Measurements from ENCODE around the gene GPR87. TPM values are rescaled to one million over a fixed set of nuclear protein-coding genes. Genes with fewer than 3 reads are reported as not detected.

GPR87 gene
- total RNA-seq, 1 experiment from 2014 or later: 0.21 TPM

DNA sequence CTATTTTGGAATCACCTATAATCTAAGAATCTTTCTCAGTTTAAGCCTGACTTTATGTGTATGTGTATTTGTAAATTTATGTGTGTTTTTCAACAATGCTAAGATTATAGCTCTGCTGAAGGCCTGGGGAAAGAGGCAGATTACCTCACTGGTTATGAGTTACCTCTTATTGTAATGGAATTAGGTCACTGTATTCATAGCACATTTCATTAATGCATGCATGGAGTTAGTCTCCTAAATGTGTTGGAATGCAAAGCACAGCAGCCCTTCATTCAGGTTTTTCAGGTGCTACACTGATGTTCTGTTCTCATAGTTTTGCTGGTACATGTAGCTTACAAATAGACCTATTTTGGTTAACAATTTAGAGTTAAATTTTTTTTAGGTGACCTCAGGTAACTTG is 9.5 kb downstream of the GPR87 start:
- no peak for DNase-seq
- no peaks in the 10 kb centered on the region for H3K36me3 ChIP-seq (replicated peaks; ENCODE audit: control insufficient read depth, insufficient read depth, low read length)
- no peaks in the 10 kb centered on the region for H3K27me3 ChIP-seq (ENCODE audit: control insufficient read depth, insufficient read depth, low read length)
- H3K4me3 ChIP-seq (ENCODE audit: insufficient read depth, low read depth, low read length): no peak overlapping the region

DNA sequence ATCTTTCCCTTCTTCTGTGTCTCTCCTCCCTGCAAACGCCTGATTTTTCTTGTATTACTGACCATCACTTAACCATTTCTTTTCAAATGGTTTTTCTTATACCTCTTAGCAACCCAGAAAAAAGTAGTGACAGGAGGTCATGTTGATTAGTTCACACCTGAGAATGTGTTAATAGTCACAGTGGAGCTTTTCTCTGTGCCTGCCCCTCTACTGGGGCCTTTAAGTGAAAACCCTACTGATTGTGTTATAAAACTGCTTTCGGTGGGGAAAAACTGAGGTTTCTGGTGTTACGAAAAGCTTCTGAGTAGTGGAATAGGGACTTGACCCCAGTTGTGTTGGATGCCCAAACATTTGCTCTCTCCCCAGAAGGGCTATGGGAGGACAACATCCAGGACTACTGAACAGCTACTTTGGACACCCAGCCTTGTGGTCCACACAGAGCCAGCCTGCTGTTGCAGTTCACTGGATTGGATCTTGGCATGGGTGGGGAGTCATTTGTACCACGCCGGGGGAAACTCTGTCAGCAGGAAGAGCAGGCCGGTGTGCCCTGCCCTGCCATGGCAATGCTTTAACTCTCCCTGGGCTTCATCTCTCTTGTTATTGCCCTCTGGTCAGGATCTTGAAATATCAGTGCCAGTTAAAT is 10.3 kb downstream of the GPR87 start:
- no peak overlapping the region for H3K4me3 ChIP-seq (ENCODE audit: insufficient read depth, low read depth, low read length)
- H3K27me3 ChIP-seq (ENCODE audit: control insufficient read depth, insufficient read depth, low read length): no peaks in the 10 kb centered on the region
- no peak for DNase-seq
- no peaks in the 10 kb centered on the region for H3K36me3 ChIP-seq (replicated peaks; ENCODE audit: control insufficient read depth, insufficient read depth, low read length)

DNA sequence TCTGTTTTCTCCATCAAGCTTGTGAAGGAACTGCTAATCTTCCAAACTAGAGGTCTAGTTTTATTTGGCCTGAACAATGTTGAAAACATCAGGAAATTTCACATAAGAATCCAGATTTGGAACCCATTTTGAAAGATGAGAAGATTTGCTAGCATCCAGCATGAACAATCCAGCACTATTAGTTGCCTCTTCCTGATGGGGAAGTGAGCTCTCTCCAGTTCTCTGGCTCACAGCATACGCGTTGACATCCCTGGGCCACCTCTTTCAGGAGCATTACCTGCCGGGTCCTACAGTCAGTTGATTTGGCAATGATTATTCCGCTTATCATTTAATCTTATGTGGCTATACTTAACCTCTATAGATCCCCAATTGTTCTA is 10.9 kb downstream of the GPR87 start:
- no peaks in the 10 kb centered on the region for H3K27me3 ChIP-seq (ENCODE audit: control insufficient read depth, insufficient read depth, low read length)
- H3K36me3 ChIP-seq (replicated peaks; ENCODE audit: control insufficient read depth, insufficient read depth, low read length): no peaks in the 10 kb centered on the region
- DNase-seq: no peak
- no peak overlapping the region for H3K4me3 ChIP-seq (ENCODE audit: insufficient read depth, low read depth, low read length)

DNA sequence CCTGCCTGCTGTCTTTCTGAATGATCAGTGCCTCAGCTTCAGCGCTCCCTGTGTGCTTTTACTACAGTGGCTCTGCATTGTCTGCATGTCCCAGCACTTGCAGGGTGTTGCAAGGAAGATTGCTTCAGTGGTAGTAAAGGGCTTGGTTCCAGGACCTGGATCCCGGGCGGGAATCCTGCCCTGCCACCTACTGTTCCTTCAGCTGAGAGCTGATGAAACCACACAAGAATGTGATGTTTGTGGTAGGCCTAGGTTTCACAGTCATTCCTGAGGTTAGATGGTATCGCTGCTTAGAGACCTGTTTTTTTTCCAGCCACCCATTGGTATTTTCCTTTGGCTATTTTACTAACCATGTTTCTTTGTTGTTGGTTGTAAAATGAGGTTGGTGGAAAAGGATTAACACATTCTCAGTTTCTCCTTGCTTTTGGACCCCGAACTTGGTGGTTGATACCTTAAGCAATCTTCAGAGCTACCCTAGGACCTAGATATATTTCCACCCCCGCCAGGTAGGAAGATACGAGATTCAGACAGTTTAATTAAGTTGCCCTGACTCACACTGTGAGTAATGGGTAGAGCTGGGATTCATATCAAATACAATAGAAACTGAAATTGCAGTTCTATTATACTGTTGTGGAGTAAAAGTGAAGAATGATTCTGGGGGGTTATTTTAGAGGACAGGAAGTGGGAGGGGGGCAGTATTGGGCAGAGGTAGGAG is 11.4 kb downstream of the GPR87 start:
- Histone ChIP-seq H3K27me3 (ENCODE audit: control insufficient read depth, insufficient read depth, low read length) (no peaks in the 10 kb centered on the region), H3K4me3 (ENCODE audit: insufficient read depth, low read depth, low read length) (no peak overlapping the region)

DNA sequence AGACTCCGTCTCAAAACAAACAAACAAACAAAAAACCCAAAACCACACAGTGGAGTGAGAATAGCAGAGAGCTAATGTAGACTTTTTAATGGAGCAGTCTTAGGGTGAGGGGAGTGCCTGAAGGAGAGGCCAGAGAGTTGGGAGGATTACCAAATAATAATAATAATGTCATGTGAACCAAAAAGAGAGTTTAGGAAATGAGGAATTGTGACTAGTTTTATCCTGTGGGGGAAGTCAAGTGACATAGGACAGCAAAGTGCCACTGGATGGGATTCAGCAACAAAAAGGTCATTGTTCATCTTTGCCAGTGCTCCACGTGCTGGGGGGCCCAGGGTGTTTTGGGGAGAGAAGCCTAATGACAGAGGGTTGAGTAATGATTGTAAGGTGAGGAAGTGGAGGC is 12.9 kb downstream of the GPR87 start:
- DNase-seq: no peak
- Histone ChIP-seq H3K4me3 (ENCODE audit: insufficient read depth, low read depth, low read length) (no peak overlapping the region), H3K36me3 (replicated peaks; ENCODE audit: control insufficient read depth, insufficient read depth, low read length) (no peaks in the 10 kb centered on the region), H3K27me3 (ENCODE audit: control insufficient read depth, insufficient read depth, low read length) (no peaks in the 10 kb centered on the region)

More for the DNA sequence above, 11.4 kb downstream of the GPR87 start:
- no peaks in the 10 kb centered on the region for H3K36me3 ChIP-seq (replicated peaks; ENCODE audit: control insufficient read depth, insufficient read depth, low read length)
- DNase-seq: peak; percentile 27

DNA sequence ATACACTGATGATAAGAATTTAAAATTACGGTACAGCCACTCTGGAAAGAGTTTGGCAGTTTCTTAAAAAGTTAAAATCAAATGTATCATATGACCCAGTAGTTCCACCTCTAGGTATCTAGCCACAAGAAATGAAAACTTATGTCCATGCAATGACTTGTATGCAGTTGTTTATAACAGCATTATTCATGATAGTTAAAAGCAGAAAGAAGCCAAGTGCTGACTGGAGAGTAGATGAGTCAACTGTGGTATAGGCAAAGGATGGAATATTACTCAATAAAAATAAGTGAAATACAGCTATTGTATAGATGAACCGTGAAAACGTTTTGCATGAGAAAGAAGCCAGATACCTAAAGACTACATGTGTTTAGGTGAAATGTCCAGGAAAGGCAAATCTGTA is 14.8 kb downstream of the GPR87 start:
- H3K27me3 ChIP-seq (ENCODE audit: control insufficient read depth, insufficient read depth, low read length): no peaks in the 10 kb centered on the region
- H3K4me3 ChIP-seq (ENCODE audit: insufficient read depth, low read depth, low read length): no peak overlapping the region
- no peak for DNase-seq
- no peaks in the 10 kb centered on the region for H3K36me3 ChIP-seq (replicated peaks; ENCODE audit: control insufficient read depth, insufficient read depth, low read length)

DNA sequence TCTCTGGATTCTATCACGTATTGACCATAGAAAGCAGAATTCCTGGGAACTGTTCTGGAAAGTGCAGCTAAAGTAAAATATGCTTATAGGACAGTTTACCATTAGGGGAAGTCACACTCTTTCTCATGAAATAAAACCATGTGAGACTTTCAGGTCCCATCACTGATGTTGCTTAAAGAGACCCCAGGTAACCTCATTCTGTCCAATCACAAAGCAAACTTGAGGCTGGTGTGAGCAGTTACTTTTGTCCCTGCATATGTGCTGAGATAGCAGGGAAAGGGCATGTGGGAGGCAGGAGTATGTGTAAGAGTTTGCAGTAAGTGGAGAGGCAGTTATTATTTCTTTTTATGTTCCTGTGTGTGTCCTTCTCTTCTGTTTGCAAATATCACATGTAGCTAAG is 16.1 kb downstream of the GPR87 start:
- DNase-seq: no peak
- H3K27me3 ChIP-seq (ENCODE audit: control insufficient read depth, insufficient read depth, low read length): no peaks in the 10 kb centered on the region
- H3K36me3 ChIP-seq (replicated peaks; ENCODE audit: control insufficient read depth, insufficient read depth, low read length): no peaks in the 10 kb centered on the region
- H3K4me3 ChIP-seq (ENCODE audit: insufficient read depth, low read depth, low read length): no peak overlapping the region

DNA sequence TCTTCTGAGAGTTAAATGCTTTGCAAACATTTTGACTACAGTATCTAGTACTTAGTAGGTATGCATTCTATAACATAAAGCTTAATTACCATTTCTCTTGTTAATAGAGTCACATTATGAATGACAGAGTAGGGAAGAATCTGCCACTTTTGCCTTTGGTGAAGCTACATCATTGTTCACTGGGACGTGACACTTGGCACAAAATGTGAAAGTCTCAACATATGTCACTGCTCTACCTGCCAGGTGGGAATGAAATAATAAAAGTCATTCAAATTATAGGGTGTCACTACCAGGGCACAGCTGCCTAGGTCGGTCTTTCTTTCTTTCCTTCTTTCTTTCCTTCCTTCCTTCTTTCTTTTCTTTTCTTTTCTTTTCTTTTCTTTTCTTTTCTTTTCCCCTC is 17.6 kb downstream of the GPR87 start:
- Histone ChIP-seq H3K36me3 (replicated peaks; ENCODE audit: control insufficient read depth, insufficient read depth, low read length) (no peaks in the 10 kb centered on the region), H3K27me3 (ENCODE audit: control insufficient read depth, insufficient read depth, low read length) (no peaks in the 10 kb centered on the region), H3K4me3 (ENCODE audit: insufficient read depth, low read depth, low read length) (no peak overlapping the region)
- no peak for DNase-seq

DNA sequence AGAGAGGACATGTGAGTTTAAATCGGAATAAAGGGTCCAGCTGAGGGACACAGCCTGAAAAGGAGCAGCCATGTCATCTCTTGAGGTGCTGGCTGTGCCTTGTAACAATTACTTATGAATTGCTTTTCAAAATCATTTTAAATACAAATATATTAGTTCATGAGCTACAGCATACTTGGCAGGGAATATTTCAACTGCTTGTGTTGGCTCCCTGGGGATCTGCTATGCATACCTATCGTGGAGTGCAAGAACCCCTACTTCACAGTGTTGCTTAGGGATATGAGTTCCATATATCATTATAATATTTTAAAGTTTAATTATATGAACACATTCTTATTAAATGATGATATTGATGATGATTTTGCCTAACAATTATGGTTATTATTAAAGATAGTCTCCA is 19.2 kb downstream of the GPR87 start:
- no peak for DNase-seq
- H3K36me3 ChIP-seq (replicated peaks; ENCODE audit: control insufficient read depth, insufficient read depth, low read length): no peaks in the 10 kb centered on the region

DNA sequence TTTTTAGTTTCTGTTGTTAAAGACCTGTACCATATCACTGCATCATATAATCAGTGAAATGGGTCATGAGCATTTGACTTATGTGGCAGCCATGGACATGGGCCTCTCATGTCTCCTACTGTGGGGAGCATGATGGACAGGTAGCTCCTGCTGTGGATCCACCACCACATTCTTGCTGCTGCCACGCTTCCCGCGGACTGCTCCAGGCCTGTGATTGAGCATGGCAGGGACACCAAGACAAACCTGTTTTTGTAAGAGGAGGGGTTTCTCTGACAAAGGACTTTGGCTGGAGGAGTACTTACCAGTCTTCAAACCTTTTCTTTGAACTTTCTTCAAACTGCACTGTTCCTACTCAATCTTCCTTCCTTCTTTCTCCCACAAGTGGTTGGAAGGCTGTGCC is 20.4 kb downstream of the GPR87 start:
- H3K27me3 ChIP-seq (ENCODE audit: control insufficient read depth, insufficient read depth, low read length): no peaks in the 10 kb centered on the region
- no peak for DNase-seq
- no peak overlapping the region for H3K4me3 ChIP-seq (ENCODE audit: insufficient read depth, low read depth, low read length)
- H3K36me3 ChIP-seq (replicated peaks; ENCODE audit: control insufficient read depth, insufficient read depth, low read length): no peaks in the 10 kb centered on the region

More for the DNA sequence above, 19.2 kb downstream of the GPR87 start:
- Histone ChIP-seq H3K27me3 (ENCODE audit: control insufficient read depth, insufficient read depth, low read length) (no peaks in the 10 kb centered on the region), H3K4me3 (ENCODE audit: insufficient read depth, low read depth, low read length) (no peak overlapping the region)

DNA sequence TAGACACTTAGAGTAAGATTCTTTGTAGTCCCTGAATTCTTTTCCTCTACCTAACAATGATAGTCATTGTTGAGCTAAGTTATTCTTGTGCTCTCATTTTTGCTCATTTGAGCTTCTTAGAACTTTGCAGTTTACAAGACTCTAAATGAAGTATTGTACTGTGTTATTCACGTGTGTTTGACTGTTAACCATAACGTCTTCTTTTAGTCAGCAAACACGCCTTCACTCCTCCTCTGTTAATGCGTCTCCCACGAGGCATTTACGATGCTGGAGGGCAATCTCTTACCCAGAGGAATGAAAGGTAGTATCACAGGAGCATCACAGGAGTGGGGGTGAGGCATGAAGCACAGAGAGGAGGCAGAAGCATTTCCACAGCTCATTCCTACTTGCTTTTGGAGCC is 23.5 kb downstream of the GPR87 start:
- Histone ChIP-seq H3K36me3 (replicated peaks; ENCODE audit: control insufficient read depth, insufficient read depth, low read length) (no peaks in the 10 kb centered on the region), H3K27me3 (ENCODE audit: control insufficient read depth, insufficient read depth, low read length) (no peaks in the 10 kb centered on the region), H3K4me3 (ENCODE audit: insufficient read depth, low read depth, low read length) (no peak overlapping the region)
- DNase-seq: no peak

DNA sequence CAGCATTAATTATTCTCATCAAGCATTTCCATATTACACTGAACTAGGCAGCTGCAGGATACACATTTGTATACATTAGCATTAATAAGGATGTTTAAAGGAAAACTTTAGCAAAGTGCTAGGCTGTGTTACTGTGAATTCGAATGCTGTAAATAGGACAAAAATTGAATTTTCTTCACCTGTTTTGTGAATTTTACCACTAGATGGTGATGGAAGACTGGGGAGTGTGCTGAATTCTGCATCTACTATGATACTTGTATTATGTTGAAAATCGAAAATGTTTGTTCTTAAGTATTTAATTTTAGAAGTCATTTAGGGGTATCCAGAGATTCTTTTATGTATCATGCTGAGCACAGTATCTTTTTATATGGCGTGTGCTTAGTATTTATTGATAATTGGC is 25.9 kb downstream of the GPR87 start:
- no peaks in the 10 kb centered on the region for H3K27me3 ChIP-seq (ENCODE audit: control insufficient read depth, insufficient read depth, low read length)
- H3K4me3 ChIP-seq (ENCODE audit: insufficient read depth, low read depth, low read length): no peak overlapping the region
- DNase-seq: peak; percentile 4
- no peaks in the 10 kb centered on the region for H3K36me3 ChIP-seq (replicated peaks; ENCODE audit: control insufficient read depth, insufficient read depth, low read length)

DNA sequence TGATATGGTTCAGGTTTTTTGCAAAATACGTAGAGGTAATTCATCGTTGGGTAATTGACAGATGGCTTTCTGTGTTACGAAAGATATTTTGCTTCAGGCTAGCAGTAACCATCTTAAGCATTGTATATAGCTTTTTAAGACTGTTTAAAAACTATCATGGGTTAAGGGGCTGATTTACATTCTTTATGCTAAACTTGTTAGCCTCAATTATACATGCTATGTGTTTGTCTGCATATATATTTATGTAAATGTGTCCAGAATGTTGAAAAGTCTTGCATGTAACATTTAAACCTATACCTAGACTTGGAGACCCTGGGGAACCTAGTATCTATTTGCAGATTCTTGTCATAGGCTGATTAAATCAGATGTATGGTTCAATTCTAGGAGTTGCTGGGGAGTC is 27.2 kb downstream of the GPR87 start:
- no peaks in the 10 kb centered on the region for H3K27me3 ChIP-seq (ENCODE audit: control insufficient read depth, insufficient read depth, low read length)
- no peak overlapping the region for H3K4me3 ChIP-seq (ENCODE audit: insufficient read depth, low read depth, low read length)
- no peaks in the 10 kb centered on the region for H3K36me3 ChIP-seq (replicated peaks; ENCODE audit: control insufficient read depth, insufficient read depth, low read length)
- DNase-seq: no peak

DNA sequence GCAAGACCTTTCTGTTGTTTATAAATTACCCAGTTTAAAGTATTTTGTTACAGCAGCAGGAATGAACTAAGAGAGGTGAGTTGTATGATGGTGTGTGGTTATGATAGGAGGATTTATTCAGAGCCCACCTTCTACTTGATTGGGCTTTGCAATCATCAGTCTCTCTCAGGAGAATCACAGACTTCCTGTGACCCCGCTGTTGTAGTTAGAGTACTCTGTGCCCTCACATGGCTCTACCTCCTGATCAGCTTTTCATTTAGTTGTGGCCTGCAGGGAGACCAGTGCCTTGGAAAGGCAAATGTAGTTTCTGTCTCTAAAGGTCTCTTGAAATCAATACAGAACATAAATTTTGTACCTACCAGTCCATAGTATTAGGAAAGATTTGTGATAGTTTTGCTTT is 30.7 kb downstream of the GPR87 start:
- no peaks in the 10 kb centered on the region for H3K36me3 ChIP-seq (replicated peaks; ENCODE audit: control insufficient read depth, insufficient read depth, low read length)
- no peaks in the 10 kb centered on the region for H3K27me3 ChIP-seq (ENCODE audit: control insufficient read depth, insufficient read depth, low read length)
- no peak overlapping the region for H3K4me3 ChIP-seq (ENCODE audit: insufficient read depth, low read depth, low read length)
- no peak for DNase-seq

DNA sequence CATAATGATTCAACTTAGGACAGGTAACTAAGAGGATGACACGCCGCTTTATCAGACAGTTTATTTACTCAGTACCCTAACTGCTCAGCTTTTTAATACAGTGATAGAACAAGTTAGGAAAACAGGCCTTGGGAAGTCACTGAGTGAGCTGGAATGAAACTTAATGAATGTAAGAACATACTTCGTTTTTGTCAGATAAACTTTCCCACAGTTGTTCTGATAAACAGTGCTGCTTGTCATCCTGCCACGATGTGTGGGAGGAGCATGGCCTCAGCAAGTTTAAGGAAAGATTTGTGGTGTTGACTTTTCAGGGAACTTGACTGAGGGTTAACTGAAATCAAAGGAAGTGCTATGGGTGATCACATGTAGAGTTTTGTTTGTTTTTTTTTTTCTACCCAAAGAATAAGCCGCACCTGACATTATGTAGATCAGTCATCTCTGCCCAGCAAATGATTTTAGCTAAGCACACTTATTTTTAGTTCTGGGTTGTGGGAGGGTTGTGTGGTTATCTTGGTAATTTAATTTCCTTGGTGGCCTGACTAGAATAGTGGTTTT is 32.6 kb downstream of the GPR87 start:
- DNase-seq: no peak
- Histone ChIP-seq H3K4me3 (ENCODE audit: insufficient read depth, low read depth, low read length) (no peak overlapping the region), H3K27me3 (ENCODE audit: control insufficient read depth, insufficient read depth, low read length) (no peaks in the 10 kb centered on the region), H3K36me3 (replicated peaks; ENCODE audit: control insufficient read depth, insufficient read depth, low read length) (no peaks in the 10 kb centered on the region; the same call in 1 of the 2 replicates)
